Keratinocyte (primary cell): ENCODE measurements around the gene TENM4. TPM values are rescaled to one million over a fixed set of nuclear protein-coding genes. Genes with fewer than 3 reads are reported as not detected.
A peak's percentile ranks its signal among the peaks of the same experiment; 100 is the strongest.

Source experiments
- DNase-seq: peaks from one replicate; pipeline ENCODE4 v3.0.0-alpha.2; 2011; ENCODE audit warnings: low read depth, missing footprints, low spot score
- FAIRE-seq: peaks from 2 replicates; lab custom pipeline; 2011; peaks lifted over from hg19 to GRCh38; lab: Jason Lieb, UNC
- H2AFZ ChIP-seq: 2 replicates; pipeline ENCODE4 v1.6.0; 2012; ENCODE audit warnings: low read length, control low read depth, inconsistent platforms; ENCODE audit not compliant: control insufficient read depth
- H3K27ac ChIP-seq: 2 replicates; pipeline ENCODE4 v1.5.1; 2011; ENCODE audit warnings: low read length; ENCODE audit not compliant: control insufficient read depth, insufficient read depth
- H3K27me3 ChIP-seq: 3 replicates; pipeline ENCODE4 v1.6.0; 2011; ENCODE audit warnings: low read length; ENCODE audit not compliant: control insufficient read depth, insufficient read depth; ENCODE audit errors: extremely low read depth
- H3K36me3 ChIP-seq, 2 experiments: 2 replicates in 1 of 2; 3 replicates in 1 of 2; pipeline ENCODE4 v1.5.1; 2011; ENCODE audit warnings: low read length in 2 of 2, mild to moderate bottlenecking in 1 of 2; ENCODE audit not compliant: control insufficient read depth in 2 of 2, insufficient read depth in 2 of 2; ENCODE audit errors: extremely low read depth in 1 of 2
- H3K4me1 ChIP-seq: 3 replicates; pipeline ENCODE4 v1.5.1; 2011; ENCODE audit warnings: low read length; ENCODE audit not compliant: control insufficient read depth, insufficient read depth; ENCODE audit errors: extremely low read depth
- H3K4me2 ChIP-seq: 3 replicates; pipeline ENCODE4 v1.6.0; 2011; ENCODE audit warnings: low read depth, low read length; ENCODE audit not compliant: control insufficient read depth, insufficient read depth; ENCODE audit errors: extremely low read depth
- H3K4me3 ChIP-seq, 3 experiments: fragments of 200-600 bp in 1 of 3; sonication (generic) in 1 of 3; 2 replicates in 2 of 3; 3 replicates in 1 of 3; pipeline ENCODE4 v1.5.1; 2011 to 2016; ENCODE audit warnings: low read length in 3 of 3, mild to moderate bottlenecking in 3 of 3, control low read depth in 2 of 3, inconsistent platforms in 1 of 3, low read depth in 1 of 3, mixed read lengths in 1 of 3, mixed run types in 1 of 3, moderate library complexity in 1 of 3; ENCODE audit not compliant: control insufficient read depth in 2 of 3, insufficient read depth in 2 of 3; ENCODE audit errors: extremely low read depth in 1 of 3
- H3K79me2 ChIP-seq: 2 replicates; pipeline ENCODE4 v1.6.0; 2012; ENCODE audit warnings: low read length; ENCODE audit not compliant: control insufficient read depth, insufficient read depth
- H3K9ac ChIP-seq: 3 replicates; pipeline ENCODE4 v1.6.0; 2011; ENCODE audit warnings: low read length; ENCODE audit not compliant: control insufficient read depth, insufficient read depth; ENCODE audit errors: extremely low read depth
- H3K9me1 ChIP-seq: 3 replicates; pipeline ENCODE4 v1.6.0; 2011; ENCODE audit warnings: low read length; ENCODE audit not compliant: control insufficient read depth, insufficient read depth; ENCODE audit errors: extremely low read depth
- H3K9me3 ChIP-seq: 2 replicates; pipeline ENCODE4 v1.5.1; 2012; ENCODE audit warnings: low read depth, low read length; ENCODE audit not compliant: control insufficient read depth
- H4K20me1 ChIP-seq: 3 replicates; pipeline ENCODE4 v1.6.0; 2011; ENCODE audit warnings: low read length; ENCODE audit not compliant: control insufficient read depth, insufficient read depth; ENCODE audit errors: extremely low read depth
- CTCF ChIP-seq, 3 experiments: IDR thresholded peaks in 1 of 3; conservative IDR thresholded peaks in 1 of 3; optimal IDR thresholded peaks in 1 of 3; 2 replicates in 2 of 3; 3 replicates in 1 of 3; pipeline versions ENCODE3 to v1.5.1; 2011; ENCODE audit warnings: low read length in 3 of 3, mild to moderate bottlenecking in 3 of 3, moderate library complexity in 2 of 3, control low read depth in 1 of 3, inconsistent platforms in 1 of 3; ENCODE audit not compliant: insufficient read depth in 2 of 3; ENCODE audit errors: extremely low read depth in 1 of 3
- EZH2 ChIP-seq: IDR thresholded peaks from one replicate; pipeline ENCODE4 v1.6.1; 2012; ENCODE audit warnings: inconsistent platforms, mild to moderate bottlenecking, low read length, moderate library complexity
- dilution Hi-C: fragments of 300-500 bp; cut with MboI; formaldehyde crosslinking; loops from one replicate; pipeline ENCODE4 v1.7.0; 2020; ENCODE audit warnings: low sequenced_read_pairs; ENCODE audit not compliant: extremely low pct_ligation_motif_present
- polyA plus RNA-seq, 5 experiments: library from polyadenylated mRNA; depleted of rRNA in 3 of 5; stranded (reverse) in 3 of 5; stranded (forward) in 1 of 5; unstranded in 1 of 5; fragments of >200 nt; gene quantifications; 1 replicate in 1 of 5; 2 replicates in 3 of 5; 3 replicates in 1 of 5; pipeline versions ENCODE4 v1.2.1 to v1.2.3, GENCODE V29; 2011 to 2012; ENCODE audit warnings: missing spikeins in 2 of 5, low read depth in 1 of 5, low replicate concordance in 1 of 5

TENM4 gene
- polyA plus RNA-seq, 1 donor (not counting 4 experiments of a cell fraction or from before 2014, with no cell fraction given) = 3.5 TPM

GRCh38 chr11:79043726-79044125 lies 397.1 kb downstream of the TENM4 start:
- Histone ChIP-seq H3K9ac (no peak overlapping the region), H3K27me3 (no peaks in the 10 kb centered on the region), H3K4me1 (peaks cover 40% of the 10 kb centered on the region), H4K20me1 (no peaks in the 10 kb centered on the region), H3K79me2 (no peaks in the 10 kb centered on the region), H3K27ac (no peak overlapping the region), H3K4me3 (no peak overlapping the region), H3K9me3 (no peaks in the 10 kb centered on the region), H3K9me1 (no peaks in the 10 kb centered on the region), H3K36me3 (no peaks in the 10 kb centered on the region), H3K4me2 (no peak overlapping the region), H2AFZ (no peak overlapping the region)
- DNase-seq = no peak
- FAIRE-seq = no peak
- TF ChIP-seq CTCF (optimal IDR thresholded peaks at IDR 0.05 in 1 of 3, IDR thresholded peaks at IDR 0.05 in 1 of 3, conservative IDR thresholded peaks at IDR 0.05 in 1 of 3; ENCODE audit: extremely low read depth in 1 of 3, insufficient read depth in 2 of 3, low read length in 3 of 3) (no peak), EZH2 (no peak)
- dilution Hi-C loops = no loop called here

GRCh38 chr11:79042824-79043223 lies 398.0 kb downstream of the TENM4 start:
- Histone ChIP-seq H3K79me2 (no peaks in the 10 kb centered on the region), H3K4me3 (no peak overlapping the region), H3K36me3 (no peaks in the 10 kb centered on the region), H3K4me1 (peaks cover 40% of the 10 kb centered on the region), H3K9ac (no peak overlapping the region), H3K9me1 (no peaks in the 10 kb centered on the region), H3K27ac (no peak overlapping the region), H4K20me1 (no peaks in the 10 kb centered on the region), H3K4me2 (peak overlapping the region; percentile 53), H3K27me3 (no peaks in the 10 kb centered on the region), H3K9me3 (no peaks in the 10 kb centered on the region), H2AFZ (no peak overlapping the region)
- no peak for DNase-seq
- FAIRE-seq = peak; percentile 73
- dilution Hi-C loops = no loop called here
- TF ChIP-seq CTCF (optimal IDR thresholded peaks at IDR 0.05 in 1 of 3, IDR thresholded peaks at IDR 0.05 in 1 of 3, conservative IDR thresholded peaks at IDR 0.05 in 1 of 3; ENCODE audit: extremely low read depth in 1 of 3, insufficient read depth in 2 of 3, low read length in 3 of 3) (no peak), EZH2 (no peak)
